ENCODE data around the gene SLC1A2.

- TF ChIP-seq CTCF (IDR thresholded peaks at IDR 0.05; ENCODE audit: insufficient read depth, low read length, poor library complexity, severe bottlenecking) (no peak), EZH2phosphoT487 (conservative IDR thresholded peaks at IDR 0.05; ENCODE audit: low read length) (no peak)
Measured at GRCh38 chr11:35322318-35322979, 96.9 kb downstream of the SLC1A2 start.
